Naive thymus-derived CD4-positive, alpha-beta T cell (primary cell): ENCODE data around the gene VMO1. TPM values are rescaled to one million over a fixed set of nuclear protein-coding genes. Genes with fewer than 3 reads are reported as not detected.
A peak's percentile ranks its signal among the peaks of the same experiment; 100 is the strongest.

Source experiments
- ATAC-seq: fragments of 150-1000 bp; cut with Tn5 transposase; 2 replicates; pipeline ENCODE4 v1.10.0; 2021; ENCODE audit warnings: mild to moderate bottlenecking, moderate library complexity
- CTCF ChIA-PET: fragments of 350-600 bp; sonication (Branson Sonifier 250); formaldehyde crosslinking; loops from one replicate; lab custom pipeline; 2021; ENCODE audit warnings: antibody characterized with exemption; lab: Charles Lee
- POLR2A ChIA-PET: fragments of 350-600 bp; sonication (Branson Sonifier 250); formaldehyde crosslinking; loops from one replicate; lab custom pipeline; 2021; ENCODE audit warnings: antibody characterized with exemption, inconsistent platforms; lab: Charles Lee
- DNase-seq, 9 donors: peaks; one replicate each; pipeline versions ENCODE4 v3.0.0 to v3.0.0-alpha.2; 2020 to 2022; ENCODE audit warnings: mixed read lengths in 1 of 9
- H3K27ac ChIP-seq: one replicate; pipeline ENCODE4 v1.7.0; 2013; ENCODE audit warnings: mild to moderate bottlenecking, low read depth, low read length, moderate library complexity
- H3K27me3 ChIP-seq, 2 donors: one replicate each; pipeline ENCODE4 v1.7.0; 2013; ENCODE audit warnings: low read length in 2 of 2, mild to moderate bottlenecking in 2 of 2, moderate library complexity in 2 of 2; ENCODE audit not compliant: control insufficient read depth in 2 of 2, insufficient read depth in 2 of 2
- H3K36me3 ChIP-seq, 3 experiments: 1 replicate in 2 of 3; 2 replicates in 1 of 3; pipeline ENCODE4 v1.7.0; 2013; ENCODE audit warnings: low read length in 3 of 3, mild to moderate bottlenecking in 3 of 3, moderate library complexity in 1 of 3; ENCODE audit not compliant: insufficient read depth in 3 of 3, control insufficient read depth in 2 of 3
- H3K4me1 ChIP-seq, 2 donors: one replicate each; pipeline ENCODE4 v1.7.0; 2013; ENCODE audit warnings: low read length in 2 of 2, mild to moderate bottlenecking in 2 of 2, moderate library complexity in 1 of 2; ENCODE audit not compliant: control insufficient read depth in 2 of 2, insufficient read depth in 2 of 2
- H3K4me3 ChIP-seq: 2 replicates; pipeline ENCODE4 v1.7.0; 2013; ENCODE audit warnings: mild to moderate bottlenecking, low read length
- H3K9me3 ChIP-seq, 3 experiments: 1 replicate in 2 of 3; 2 replicates in 1 of 3; pipeline ENCODE4 v1.7.0; 2013; ENCODE audit warnings: low read length in 3 of 3; ENCODE audit not compliant: control insufficient read depth in 2 of 3
- H3K27ac Mint-ChIP-seq, 9 donors: one replicate each; pipeline ENCODE4 v1.8.0; 2020 to 2022; ENCODE audit warnings: mixed read lengths in 9 of 9, mild to moderate bottlenecking in 8 of 9, moderate library complexity in 5 of 9, inconsistent platforms in 2 of 9
- H3K27me3 Mint-ChIP-seq, 5 donors: one replicate each; pipeline ENCODE4 v1.8.0; 2021 to 2022; ENCODE audit warnings: mixed read lengths in 5 of 5, mild to moderate bottlenecking in 1 of 5
- H3K36me3 Mint-ChIP-seq, 5 donors: one replicate each; pipeline ENCODE4 v1.8.0; 2020 to 2022; ENCODE audit warnings: mixed read lengths in 5 of 5, mild to moderate bottlenecking in 3 of 5, inconsistent platforms in 1 of 5
- H3K4me1 Mint-ChIP-seq, 7 donors: one replicate each; pipeline ENCODE4 v1.8.0; 2020 to 2022; ENCODE audit warnings: mixed read lengths in 7 of 7, mild to moderate bottlenecking in 3 of 7, inconsistent platforms in 1 of 7
- H3K4me3 Mint-ChIP-seq, 10 donors: one replicate each; pipeline ENCODE4 v1.8.0; 2020 to 2022; ENCODE audit warnings: mild to moderate bottlenecking in 10 of 10, mixed read lengths in 10 of 10, moderate library complexity in 6 of 10, inconsistent platforms in 2 of 10
- H3K9me3 Mint-ChIP-seq, 11 donors: one replicate each; pipeline ENCODE4 v1.8.0; 2020 to 2022; ENCODE audit warnings: mixed read lengths in 11 of 11, mild to moderate bottlenecking in 4 of 11, inconsistent platforms in 1 of 11, moderate library complexity in 1 of 11
- intact Hi-C, 2 donors: fragments of 100-400 bp; cut with micrococcal nuclease; formaldehyde crosslinking; loops; one replicate each; pipeline ENCODE4 v1.15.1; 2023
- polyA plus RNA-seq, 2 donors: library from polyadenylated mRNA; unstranded; fragments of 300-500 nt; fragmentation: Illumina TruSeq; gene quantifications; one replicate each; pipeline ENCODE4 v1.2.3, GENCODE V29; 2021
- total RNA-seq, 6 experiments: library from RNA in 5 of 6; stranded (reverse) in 5 of 6; gene quantifications; 1 replicate in 5 of 6; 2 replicates in 1 of 6; pipeline ENCODE4 v1.2.3 and lab custom pipeline; 2021 to 2026

Gene VMO1
- total and polyA plus RNA-seq, 7 experiments from 2014 or later = 0.66 to 3.0 TPM; not detected in 5

- peaks cover 0 to 36% (median 6%) of the 10 kb centered on the region in 5 donors for H3K27me3 Mint-ChIP-seq
- no peak for ATAC-seq
- ChIA-PET POLR2A (interaction anchor here (0.6 to 1.6 kb wide), 4 partner anchors 9 to 304 kb away, joined by 3 read pairs; no protein-coding TSS in a partner anchor), CTCF (no interaction called here)
- H3K9me3 Mint-ChIP-seq = no peaks in the 10 kb centered on the region
- H3K4me3 Mint-ChIP-seq = peak overlapping the region in 8 of 10 donors; percentile 5 to 86 (median 46)
- peak overlapping the region in 2 of 9 donors; percentile 53 to 62 for H3K27ac Mint-ChIP-seq
- DNase-seq = no peak
- Histone ChIP-seq H3K4me1 (peaks cover 12 to 15% of the 10 kb centered on the region in 2 donors), H3K27me3 (no peaks in the 10 kb centered on the region), H3K27ac (no peak overlapping the region), H3K4me3 (no peak overlapping the region), H3K36me3 (peaks cover 0 to 4% (median 0%) of the 10 kb centered on the region in 3 experiments), H3K9me3 (no peaks in the 10 kb centered on the region)
- intact Hi-C loops = no loop called here
- H3K4me1 Mint-ChIP-seq = peaks cover 7 to 25% (median 20%) of the 10 kb centered on the region in 7 donors
- no peaks in the 10 kb centered on the region for H3K36me3 Mint-ChIP-seq
These were observed 44.6 kb downstream of the VMO1 start for GRCh38 chr17:4741544-4741943.

- ATAC-seq (no peak), DNase-seq (no peak)
- Histone ChIP-seq H3K9me3 (no peaks in the 10 kb centered on the region), H3K36me3 (peaks cover 0 to 4% (median 0%) of the 10 kb centered on the region in 3 experiments), H3K4me3 (no peak overlapping the region), H3K4me1 (peaks cover 12 to 15% of the 10 kb centered on the region in 2 donors), H3K27ac (no peak overlapping the region), H3K27me3 (no peaks in the 10 kb centered on the region)
- ChIA-PET CTCF (no interaction called here), POLR2A (interaction anchor here (0.6 to 1.3 kb wide), 2 partner anchors 49 to 349 kb away, joined by 3 to 4 read pairs; no protein-coding TSS in a partner anchor)
- Mint-ChIP-seq H3K4me1 (peaks cover 12 to 29% (median 16%) of the 10 kb centered on the region in 7 donors), H3K36me3 (peaks cover 0 to 1% (median 0%) of the 10 kb centered on the region in 5 donors), H3K4me3 (peak overlapping the region; percentile 68 to 91 (median 84)), H3K27me3 (peaks cover 0 to 40% (median 6%) of the 10 kb centered on the region in 5 donors), H3K9me3 (no peaks in the 10 kb centered on the region), H3K27ac (peak overlapping the region in 8 of 9 donors; percentile 51 to 94 (median 71))
- intact Hi-C loops = no loop called here
These were observed 45.6 kb downstream of the VMO1 start for GRCh38 chr17:4740584-4740983.

DNA sequence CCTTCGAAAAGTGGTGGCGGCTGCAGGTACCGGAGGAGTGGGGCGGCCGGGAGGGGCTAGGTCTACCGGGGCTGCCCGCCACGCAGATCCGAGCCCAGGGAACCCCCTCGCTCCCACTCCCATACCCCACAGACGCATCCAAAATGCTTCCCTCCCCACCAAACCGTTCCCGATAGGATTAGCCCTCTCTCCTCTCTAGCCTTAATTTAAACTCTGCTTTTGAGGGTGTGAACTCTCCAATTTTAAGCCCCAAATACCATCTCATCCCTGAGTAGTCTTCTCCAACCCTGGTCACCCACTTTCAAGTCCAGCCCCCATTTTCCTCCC lies 46.2 kb downstream of the VMO1 start:
- Histone ChIP-seq H3K36me3 (peaks cover 0 to 4% (median 0%) of the 10 kb centered on the region in 3 experiments), H3K27ac (no peak overlapping the region), H3K4me1 (peaks cover 12 to 15% of the 10 kb centered on the region in 2 donors), H3K27me3 (no peaks in the 10 kb centered on the region), H3K9me3 (no peaks in the 10 kb centered on the region), H3K4me3 (peak overlapping the region; percentile 72)
- H3K9me3 Mint-ChIP-seq = no peaks in the 10 kb centered on the region
- ATAC-seq = no peak
- peak overlapping the region; percentile 51 to 94 (median 70) for H3K27ac Mint-ChIP-seq
- ChIA-PET CTCF (no interaction called here), POLR2A (interaction anchor here (1.3 to 2.7 kb wide), 2 partner anchors 25 to 50 kb away, joined by 6 to 12 read pairs; no protein-coding TSS in a partner anchor)
- intact Hi-C loops = no loop called here
- no peak for DNase-seq
- H3K4me3 Mint-ChIP-seq = peak overlapping the region; percentile 68 to 91 (median 84)
- peaks cover 0 to 36% (median 6%) of the 10 kb centered on the region in 5 donors for H3K27me3 Mint-ChIP-seq
- peaks cover 0 to 1% (median 0%) of the 10 kb centered on the region in 5 donors for H3K36me3 Mint-ChIP-seq
- peaks cover 12 to 26% (median 16%) of the 10 kb centered on the region in 7 donors for H3K4me1 Mint-ChIP-seq

DNA sequence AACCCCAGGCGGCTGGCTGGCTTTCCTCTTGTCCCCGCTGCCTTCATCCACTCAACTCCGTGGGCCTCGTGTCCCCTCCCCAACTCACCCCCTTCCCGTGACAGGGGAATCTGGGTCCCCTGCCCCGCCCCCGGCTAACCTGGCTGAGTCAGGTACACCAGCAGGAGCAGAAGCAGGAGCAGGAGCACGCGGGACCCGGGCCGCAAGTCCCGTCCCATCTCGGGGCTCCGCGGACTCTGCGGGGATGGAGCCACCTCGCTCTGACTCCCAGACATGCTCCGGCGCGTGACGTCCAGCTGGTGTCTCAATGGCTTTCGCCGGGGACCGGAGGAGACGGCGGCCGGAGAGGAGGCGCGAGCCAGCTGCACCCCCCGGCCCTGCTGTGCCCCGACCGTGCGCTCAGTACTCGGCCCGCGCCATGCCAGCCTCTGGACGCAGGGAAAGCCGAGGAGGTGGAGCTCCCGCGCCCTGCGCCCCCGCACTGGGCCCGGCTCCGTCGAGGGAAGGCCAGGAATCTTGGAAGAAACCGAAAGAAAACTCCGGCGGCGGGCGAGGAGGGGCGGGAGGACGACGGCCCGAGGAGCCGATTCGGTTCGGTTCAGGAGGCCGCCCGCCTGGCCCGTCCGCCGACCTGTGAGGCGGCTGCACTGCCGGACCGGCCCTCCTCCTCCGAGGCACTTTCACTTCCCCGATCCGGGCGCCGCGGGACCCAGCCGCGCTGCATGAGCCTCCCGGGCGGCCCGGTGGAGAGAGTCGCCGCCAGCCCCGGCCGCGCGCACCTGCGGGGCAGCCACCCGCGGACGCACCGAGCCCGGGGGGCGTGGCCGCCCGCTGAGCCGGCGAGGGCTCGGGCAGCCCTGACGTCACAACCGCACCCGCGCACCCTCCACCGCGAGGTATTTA lies 46.8 kb downstream of the VMO1 start, which contains the start of the genes CXCL16 and ZMYND15:
Gene CXCL16 (minus strand): TSS at position 807 of the 903 bp plus-strand sequence. CDS start 589 bp downstream, at position 218.
Gene ZMYND15 (plus strand): TSS at position 712 of the 903 bp plus-strand sequence. CDS start 716 bp downstream, outside the sequence.
- H3K27me3 ChIP-seq = no peaks in the 10 kb centered on the region
- ChIA-PET CTCF (no interaction called here), POLR2A (interaction anchor here (0.8 to 2.7 kb wide), 5 partner anchors 14 to 51 kb away, joined by 3 to 12 read pairs (median 6); partner anchors contain the start of gene PELP1)
- H3K27me3 Mint-ChIP-seq = peaks cover 0 to 36% (median 6%) of the 10 kb centered on the region in 5 donors
- peak; percentile 58 to 71 (median 64) for DNase-seq
- peak within 1 kb of the TSS; percentile 72 for H3K4me3 ChIP-seq
- H3K4me3 Mint-ChIP-seq = peak within 1 kb of the TSS; percentile 85 to 95 (median 92)
- intact Hi-C loops = loop anchor here (1.0 to 10.0 kb wide), 3 partner anchors 8 to 595 kb away; partner anchors contain the start of genes MED11 (in 2 of the 2), CYB5D2 (in 1 of the 2) and ZZEF1 (in 1 of the 2)
- H3K9me3 ChIP-seq = no peaks in the 10 kb centered on the region
- no peaks in the 10 kb centered on the region for H3K9me3 Mint-ChIP-seq
- H3K27ac Mint-ChIP-seq = peak within 1 kb of the TSS; percentile 51 to 97 (median 92)
- peaks cover 0 to 4% (median 0%) of the 10 kb centered on the region in 3 experiments for H3K36me3 ChIP-seq
- peaks cover 12 to 25% (median 18%) of the 10 kb centered on the region in 7 donors for H3K4me1 Mint-ChIP-seq
- peak; percentile 70 for ATAC-seq
- peaks cover 0 to 1% (median 0%) of the 10 kb centered on the region in 5 donors for H3K36me3 Mint-ChIP-seq
- peaks cover 12 to 15% of the 10 kb centered on the region in 2 donors for H3K4me1 ChIP-seq
- H3K27ac ChIP-seq = peak within 1 kb of the TSS; percentile 49

DNA sequence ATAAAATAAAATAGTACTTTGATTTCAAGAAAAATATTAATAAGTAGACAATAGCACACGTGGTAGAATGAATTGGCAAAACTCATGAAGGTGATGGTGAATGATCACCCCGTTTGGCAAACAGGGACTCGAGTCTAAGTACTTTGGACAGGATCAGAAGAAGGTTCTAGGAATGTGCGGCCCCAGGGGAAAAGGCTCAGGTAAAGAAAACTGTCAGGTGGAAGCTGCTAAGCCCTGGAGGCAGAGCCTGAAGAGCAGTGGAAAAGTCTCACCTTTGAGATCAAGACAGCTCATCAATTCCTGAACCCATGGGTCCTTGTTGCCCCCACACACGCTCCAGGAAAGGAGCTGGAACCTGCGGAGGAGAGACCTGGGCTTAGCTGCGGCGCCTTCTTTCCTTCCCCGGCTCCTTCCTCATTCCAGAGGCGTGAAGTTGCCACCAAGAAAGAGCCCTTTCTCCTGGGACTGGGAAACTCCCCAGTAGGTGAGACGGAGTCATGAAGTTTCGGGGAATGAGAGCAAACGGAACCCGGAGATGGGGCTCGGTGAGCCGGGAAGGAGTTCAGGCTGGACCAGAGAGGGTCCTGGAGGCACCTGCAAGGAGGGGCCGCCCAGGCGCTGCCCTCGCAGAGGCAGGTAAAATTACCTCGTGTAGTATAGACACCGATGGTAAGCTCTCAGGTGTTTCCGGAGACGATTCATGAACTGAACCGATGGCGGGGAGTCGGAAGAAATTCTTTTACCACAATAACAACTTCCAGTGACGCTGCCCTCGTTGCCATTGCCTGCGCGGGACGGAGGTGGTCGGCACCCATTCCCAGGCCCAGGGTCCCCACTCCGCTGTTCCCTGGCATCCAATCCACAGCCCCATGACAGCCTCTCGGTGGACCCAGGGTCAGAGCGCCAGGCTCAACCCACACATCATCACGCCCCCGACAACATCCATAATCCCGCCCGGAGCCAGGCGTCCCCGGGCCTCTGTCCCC lies 47.7 kb downstream of the VMO1 start:
- Mint-ChIP-seq H3K27ac (peak overlapping the region; percentile 38 to 97 (median 92)), H3K36me3 (peaks cover 0 to 2% (median 0%) of the 10 kb centered on the region in 5 donors), H3K9me3 (no peaks in the 10 kb centered on the region), H3K4me1 (peaks cover 12 to 28% (median 19%) of the 10 kb centered on the region in 7 donors), H3K4me3 (peak overlapping the region; percentile 85 to 95 (median 92)), H3K27me3 (peaks cover 0 to 36% (median 6%) of the 10 kb centered on the region in 5 donors)
- no peaks in the 10 kb centered on the region for H3K27me3 ChIP-seq
- DNase-seq = peak in 7 of 9 donors; percentile 46 to 62 (median 52)
- ChIA-PET POLR2A (interaction anchor here (0.6 to 2.7 kb wide), 7 partner anchors 9 to 72 kb away, joined by 3 to 12 read pairs (median 5); partner anchors contain the start of gene PELP1), CTCF (no interaction called here)
- peak overlapping the region; percentile 49 for H3K27ac ChIP-seq
- intact Hi-C loops = loop anchor here (1.0 to 10.0 kb wide), 3 partner anchors 7 to 594 kb away; partner anchors contain the start of genes MED11 (in 2 of the 2), CYB5D2 (in 1 of the 2) and ZZEF1 (in 1 of the 2)
- peaks cover 12 to 15% of the 10 kb centered on the region in 2 donors for H3K4me1 ChIP-seq
- H3K4me3 ChIP-seq = peak overlapping the region; percentile 72
- H3K36me3 ChIP-seq = peaks cover 0 to 4% (median 0%) of the 10 kb centered on the region in 3 experiments
- ATAC-seq = peak; percentile 46
- H3K9me3 ChIP-seq = no peaks in the 10 kb centered on the region
